Fibroblast of lung (primary cell): Measurements from ENCODE around the gene THRB. TPM values are rescaled to one million over a fixed set of nuclear protein-coding genes. Genes with fewer than 3 reads are reported as not detected.
A peak's percentile ranks its signal among the peaks of the same experiment; 100 is the strongest.
"Not testable (repeated sequence)": the region's sequence is repeated elsewhere in the genome, so short reads cannot be mapped to it uniquely, and the experiment has no call there.

Experiments used
- DNase-seq, 2 donors: peaks; one replicate each; pipeline versions ENCODE4 v3.0.0 to v3.0.0-alpha.2; 2010; ENCODE audit warnings: low read depth in 2 of 2
- H2AFZ ChIP-seq: 2 replicates; pipeline ENCODE4 v1.5.1; 2012; ENCODE audit warnings: low read length, control low read depth, inconsistent platforms
- H3K27ac ChIP-seq: 2 replicates; pipeline ENCODE4 v1.5.1; 2011; ENCODE audit warnings: low read length, control low read depth; ENCODE audit not compliant: insufficient read depth
- H3K27me3 ChIP-seq: 2 replicates; pipeline ENCODE4 v1.5.1; 2011; ENCODE audit warnings: mild to moderate bottlenecking, low read length; ENCODE audit not compliant: control insufficient read depth, insufficient read depth
- H3K36me3 ChIP-seq: 2 replicates; pipeline ENCODE4 v1.5.1; 2011; ENCODE audit warnings: low read length; ENCODE audit not compliant: control insufficient read depth, insufficient read depth
- H3K4me1 ChIP-seq: 2 replicates; pipeline ENCODE4 v1.5.1; 2011; ENCODE audit warnings: low read length; ENCODE audit not compliant: control insufficient read depth, insufficient read depth; ENCODE audit errors: extremely low read depth
- H3K4me2 ChIP-seq: 2 replicates; pipeline ENCODE4 v1.5.1; 2011; ENCODE audit warnings: low read length, control low read depth; ENCODE audit not compliant: insufficient read depth; ENCODE audit errors: extremely low read depth
- H3K4me3 ChIP-seq, 4 experiments: fragments of 200-600 bp in 1 of 4; sonication (generic) in 1 of 4; replicated peaks in 1 of 4; 2 replicates each; pipeline ENCODE4 v1.5.1; 2011 to 2016; ENCODE audit warnings: low read length in 4 of 4, low read depth in 3 of 4, mild to moderate bottlenecking in 3 of 4, control low read depth in 2 of 4, inconsistent platforms in 1 of 4, mixed read lengths in 1 of 4; ENCODE audit not compliant: insufficient read depth in 1 of 4; ENCODE audit errors: control extremely low read depth in 1 of 4
- H3K79me2 ChIP-seq: 2 replicates; pipeline ENCODE4 v1.5.1; 2012; ENCODE audit warnings: mild to moderate bottlenecking, low read length, inconsistent platforms; ENCODE audit not compliant: control insufficient read depth, insufficient read depth
- H3K9ac ChIP-seq: 2 replicates; pipeline ENCODE4 v1.5.1; 2011; ENCODE audit warnings: mild to moderate bottlenecking, low read length, control low read depth; ENCODE audit not compliant: insufficient read depth
- H3K9me3 ChIP-seq: 2 replicates; pipeline ENCODE4 v1.5.1; 2012; ENCODE audit warnings: low read depth, low read length; ENCODE audit not compliant: control insufficient read depth, insufficient read depth
- H4K20me1 ChIP-seq: 2 replicates; pipeline ENCODE4 v1.5.1; 2011; ENCODE audit warnings: low read length; ENCODE audit not compliant: control insufficient read depth, insufficient read depth; ENCODE audit errors: extremely low read depth
- CTCF ChIP-seq, 2 donors: IDR thresholded peaks in 1 of 2; conservative IDR thresholded peaks in 1 of 2; 1 replicate in 1 of 2; 2 replicates in 1 of 2; pipeline ENCODE4 v1.5.1; 2011 to 2012; ENCODE audit warnings: low read length in 2 of 2, control low read depth in 1 of 2, inconsistent platforms in 1 of 2, low read depth in 1 of 2, mild to moderate bottlenecking in 1 of 2
- EZH2 ChIP-seq: IDR thresholded peaks from 2 replicates; pipeline ENCODE4 v1.5.1; 2012; ENCODE audit warnings: low read length, control low read depth, mild to moderate bottlenecking; ENCODE audit errors: missing control alignments
- polyA plus RNA-seq, 2 donors: library from polyadenylated mRNA; depleted of rRNA in 1 of 2; stranded (reverse) in 1 of 2; unstranded in 1 of 2; fragments of >200 nt; gene quantifications; 2 replicates each; pipeline ENCODE4 v1.2.1, GENCODE V29; 2011 to 2012; ENCODE audit warnings: missing spikeins in 1 of 2
- total RNA-seq: library from RNA; depleted of rRNA; stranded (reverse); fragments of >200 nt; gene quantifications from 2 replicates; pipeline ENCODE4 v1.2.1, GENCODE V29; 2014

The THRB gene
- total and polyA plus RNA-seq, 2 donors (not counting 1 experiment from before 2014, with no cell fraction given) = 4.2 to 7.4 TPM

DNA sequence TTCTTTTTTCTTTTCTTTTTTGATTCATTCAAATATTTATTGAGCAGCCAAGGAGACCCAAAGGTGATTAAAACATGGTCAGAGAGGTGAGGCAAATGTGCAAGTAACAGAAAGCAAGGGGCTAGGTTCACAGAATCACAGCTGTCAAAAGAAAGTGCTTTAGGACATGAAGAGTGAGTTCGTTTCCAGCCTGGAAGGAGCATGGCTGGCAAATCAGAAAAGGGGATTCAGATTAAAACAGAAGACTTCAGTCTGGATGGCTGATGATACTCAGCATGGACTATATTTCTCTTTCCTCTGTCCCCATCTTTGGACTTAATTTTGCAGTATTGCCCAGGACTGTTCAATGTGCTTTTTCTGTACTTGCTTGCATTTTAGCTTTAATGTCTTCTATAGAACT is 398.4 kb downstream of the THRB start:
- Histone ChIP-seq H3K9me3 (no peaks in the 10 kb centered on the region), H3K9ac (no peak overlapping the region), H3K36me3 (no peaks in the 10 kb centered on the region), H3K4me2 (no peak overlapping the region), H4K20me1 (no peaks in the 10 kb centered on the region), H3K27ac (no peak overlapping the region), H3K4me1 (no peaks in the 10 kb centered on the region), H3K27me3 (no peaks in the 10 kb centered on the region), H3K79me2 (no peaks in the 10 kb centered on the region), H3K4me3 (no peak overlapping the region), H2AFZ (no peak overlapping the region)
- TF ChIP-seq CTCF (conservative IDR thresholded peaks at IDR 0.05 in 1 of 2, IDR thresholded peaks at IDR 0.05 in 1 of 2; ENCODE audit: low read depth in 1 of 2, low read length in 2 of 2) (no peak), EZH2 (no peak)
- DNase-seq = no peak

DNA sequence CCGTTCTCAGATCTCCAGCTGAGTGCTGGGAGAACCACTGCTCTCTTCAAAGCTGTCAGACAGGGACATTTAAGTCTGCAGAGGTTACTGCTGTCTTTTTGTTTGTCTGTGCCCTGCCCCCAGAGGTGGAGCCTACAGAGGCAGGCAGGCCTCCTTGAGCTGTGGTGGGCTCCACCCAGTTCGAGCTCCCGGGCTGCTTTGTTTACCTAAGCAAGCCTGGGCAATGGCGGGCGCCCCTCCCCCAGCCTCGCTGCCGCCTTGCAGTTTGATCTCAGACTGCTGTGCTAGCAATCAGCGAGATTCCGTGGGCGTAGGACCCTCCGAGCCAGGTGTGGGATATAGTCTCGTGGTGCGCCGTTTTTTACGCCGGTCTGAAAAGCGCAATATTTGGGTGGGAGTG is 399.8 kb downstream of the THRB start:
- not testable (repeated sequence) for H4K20me1 ChIP-seq, H3K27me3 ChIP-seq, DNase-seq, H3K4me1 ChIP-seq, H3K9ac ChIP-seq, H3K27ac ChIP-seq, H3K36me3 ChIP-seq, H3K9me3 ChIP-seq, H2AFZ ChIP-seq, H3K4me3 ChIP-seq, H3K4me2 ChIP-seq, H3K79me2 ChIP-seq

DNA sequence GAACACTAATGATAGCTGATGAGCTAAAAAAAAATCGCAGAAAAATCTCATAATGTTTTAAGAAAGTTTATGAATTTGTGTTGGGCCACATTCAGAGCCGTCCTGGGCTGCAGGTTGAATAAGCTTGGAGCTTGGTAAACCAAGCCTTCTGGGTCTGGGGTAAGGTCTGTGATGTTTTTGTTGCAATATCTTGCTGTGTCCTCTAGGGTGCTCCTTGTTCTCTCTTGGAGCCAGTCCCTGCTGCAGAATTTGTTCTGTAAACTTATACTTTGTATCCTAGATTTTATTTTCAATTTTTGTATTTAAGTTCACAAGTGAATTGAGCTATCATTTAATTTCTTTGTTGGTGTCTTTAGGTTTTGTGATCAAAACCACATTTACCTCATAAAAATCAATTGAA is 405.9 kb downstream of the THRB start:
- peak; percentile 44 to 63 for TF ChIP-seq CTCF (conservative IDR thresholded peaks at IDR 0.05 in 1 of 2, IDR thresholded peaks at IDR 0.05 in 1 of 2; ENCODE audit: low read depth in 1 of 2, low read length in 2 of 2)
- TF ChIP-seq EZH2 = no peak
- Histone ChIP-seq H3K9me3 (no peaks in the 10 kb centered on the region), H3K4me2 (no peak overlapping the region), H3K79me2 (no peaks in the 10 kb centered on the region), H3K27ac (no peak overlapping the region), H3K4me1 (peaks cover 2% of the 10 kb centered on the region), H3K36me3 (no peaks in the 10 kb centered on the region), H3K4me3 (no peak overlapping the region), H3K9ac (no peak overlapping the region), H2AFZ (no peak overlapping the region), H3K27me3 (no peaks in the 10 kb centered on the region), H4K20me1 (no peaks in the 10 kb centered on the region)
- DNase-seq = peak; percentile 11 to 60

GRCh38 chr3:24087469-24087868 is 407.2 kb downstream of the THRB start:
- no peak overlapping the region for H3K4me2 ChIP-seq
- no peak overlapping the region for H3K27ac ChIP-seq
- H3K9me3 ChIP-seq = no peaks in the 10 kb centered on the region
- H2AFZ ChIP-seq = no peak overlapping the region
- H3K36me3 ChIP-seq = no peaks in the 10 kb centered on the region
- no peaks in the 10 kb centered on the region for H3K27me3 ChIP-seq
- H4K20me1 ChIP-seq = no peaks in the 10 kb centered on the region
- no peak overlapping the region for H3K9ac ChIP-seq
- TF ChIP-seq EZH2 (no peak), CTCF (conservative IDR thresholded peaks at IDR 0.05 in 1 of 2, IDR thresholded peaks at IDR 0.05 in 1 of 2; ENCODE audit: low read depth in 1 of 2, low read length in 2 of 2) (no peak)
- H3K4me1 ChIP-seq = peaks cover 2% of the 10 kb centered on the region
- no peak for DNase-seq
- H3K79me2 ChIP-seq = no peaks in the 10 kb centered on the region
- no peak overlapping the region for H3K4me3 ChIP-seq
